Measurements from ENCODE around the gene STK31. TPM values are rescaled to one million over a fixed set of nuclear protein-coding genes. Genes with fewer than 3 reads are reported as not detected.
"Not testable (repeated sequence)": the region's sequence is repeated elsewhere in the genome, so short reads cannot be mapped to it uniquely, and the experiment has no call there.

STK31 gene
- total RNA-seq: 1.0 TPM

- DNase-seq (ENCODE audit: low spot score): no peak
Observed at GRCh38 chr7:23710000-23710399, at the start of gene STK31. Gene STK31 (plus strand): TSS chr7:23710219. CDS start chr7:23710286, 67 bp downstream.

GRCh38 chr7:23661385-23661784, 48.6 kb upstream of the STK31 start:
- no peak for DNase-seq (ENCODE audit: low spot score)

GRCh38 chr7:23662124-23662983, 47.7 kb upstream of the STK31 start:
- DNase-seq (ENCODE audit: low spot score): no peak

GRCh38 chr7:23662984-23663313, 47.1 kb upstream of the STK31 start:
- no peak for DNase-seq (ENCODE audit: low spot score)

GRCh38 chr7:23664122-23664521, 45.9 kb upstream of the STK31 start:
- DNase-seq (ENCODE audit: low spot score): no peak

GRCh38 chr7:23672033-23672432, 38.0 kb upstream of the STK31 start:
- DNase-seq (ENCODE audit: low spot score): no peak

GRCh38 chr7:23679898-23680413, 30.1 kb upstream of the STK31 start, which contains the start of gene FAM221A:
Gene FAM221A (plus strand): TSS chr7:23680199. CDS start chr7:23680219, 20 bp downstream.
- peak; percentile 90 for DNase-seq (ENCODE audit: low spot score)

GRCh38 chr7:23680414-23681405, 29.3 kb upstream of the STK31 start:
- DNase-seq (ENCODE audit: low spot score): peak; percentile 67

GRCh38 chr7:23684041-23684440, 26.0 kb upstream of the STK31 start:
- not testable (repeated sequence) for DNase-seq (ENCODE audit: low spot score)

GRCh38 chr7:23685731-23686130, 24.3 kb upstream of the STK31 start:
- DNase-seq (ENCODE audit: low spot score): no peak

- no peak for DNase-seq (ENCODE audit: low spot score)
Observed at GRCh38 chr7:23687011-23687410, 23.0 kb upstream of the STK31 start.

- no peak for DNase-seq (ENCODE audit: low spot score)
Observed at GRCh38 chr7:23689165-23689564, 20.9 kb upstream of the STK31 start.

GRCh38 chr7:23691320-23691719, 18.7 kb upstream of the STK31 start:
- no peak for DNase-seq (ENCODE audit: low spot score)

- DNase-seq (ENCODE audit: low spot score): no peak
Observed at GRCh38 chr7:23693224-23693623, 16.8 kb upstream of the STK31 start.

- peak; percentile 17 for DNase-seq (ENCODE audit: low spot score)
Observed at GRCh38 chr7:23696916-23697441, 13.0 kb upstream of the STK31 start.

GRCh38 chr7:23698822-23699221, 11.2 kb upstream of the STK31 start:
- no peak for DNase-seq (ENCODE audit: low spot score)

- DNase-seq (ENCODE audit: low spot score): no peak
Observed at GRCh38 chr7:23700046-23700445, 10.0 kb upstream of the STK31 start.

- no peak for DNase-seq (ENCODE audit: low spot score)
Observed at GRCh38 chr7:23709081-23709750, 803 bp upstream of the STK31 start.

GRCh38 chr7:23712368-23713284, 2.6 kb downstream of the STK31 start:
- DNase-seq (ENCODE audit: low spot score): no peak

All from mucosa of gallbladder (tissue), 1 donor.